ENCODE data around the gene FIBP.

DNA sequence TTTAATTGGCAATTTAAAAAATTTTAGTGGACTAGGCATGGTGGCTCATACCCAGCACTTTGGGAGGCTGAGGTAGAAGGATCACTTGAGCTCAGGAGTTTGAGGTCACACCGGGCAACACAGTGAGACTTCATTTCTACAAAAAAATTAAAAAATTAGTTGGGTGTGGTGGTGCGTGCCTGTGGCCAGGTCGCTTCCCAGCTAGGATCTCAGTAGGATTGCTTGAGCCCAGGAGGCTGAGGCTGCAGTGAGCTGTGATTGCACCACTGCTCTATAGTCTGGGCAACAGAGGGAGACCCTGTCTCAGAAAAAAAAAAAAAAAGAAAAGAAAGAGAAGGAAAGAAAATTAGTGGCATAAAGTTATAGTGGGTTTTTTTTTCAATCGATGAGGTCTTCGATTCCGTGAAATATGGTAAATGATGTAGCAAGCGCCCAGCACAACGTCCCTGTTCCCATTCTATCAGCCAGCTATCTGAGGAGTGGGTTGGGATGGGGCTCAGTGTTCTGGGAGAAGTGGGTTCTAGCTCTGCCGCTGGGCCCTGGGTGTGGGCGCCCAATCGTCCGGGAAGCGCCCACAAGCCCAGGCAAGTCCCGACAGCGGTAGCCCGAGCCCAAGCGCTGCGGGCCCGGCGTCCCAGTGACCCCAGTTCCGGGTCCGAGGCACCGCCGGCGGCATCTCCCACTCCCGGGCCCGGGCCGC lies 10.5 kb upstream of the FIBP start:
- TF ChIP-seq, protein P1, sequence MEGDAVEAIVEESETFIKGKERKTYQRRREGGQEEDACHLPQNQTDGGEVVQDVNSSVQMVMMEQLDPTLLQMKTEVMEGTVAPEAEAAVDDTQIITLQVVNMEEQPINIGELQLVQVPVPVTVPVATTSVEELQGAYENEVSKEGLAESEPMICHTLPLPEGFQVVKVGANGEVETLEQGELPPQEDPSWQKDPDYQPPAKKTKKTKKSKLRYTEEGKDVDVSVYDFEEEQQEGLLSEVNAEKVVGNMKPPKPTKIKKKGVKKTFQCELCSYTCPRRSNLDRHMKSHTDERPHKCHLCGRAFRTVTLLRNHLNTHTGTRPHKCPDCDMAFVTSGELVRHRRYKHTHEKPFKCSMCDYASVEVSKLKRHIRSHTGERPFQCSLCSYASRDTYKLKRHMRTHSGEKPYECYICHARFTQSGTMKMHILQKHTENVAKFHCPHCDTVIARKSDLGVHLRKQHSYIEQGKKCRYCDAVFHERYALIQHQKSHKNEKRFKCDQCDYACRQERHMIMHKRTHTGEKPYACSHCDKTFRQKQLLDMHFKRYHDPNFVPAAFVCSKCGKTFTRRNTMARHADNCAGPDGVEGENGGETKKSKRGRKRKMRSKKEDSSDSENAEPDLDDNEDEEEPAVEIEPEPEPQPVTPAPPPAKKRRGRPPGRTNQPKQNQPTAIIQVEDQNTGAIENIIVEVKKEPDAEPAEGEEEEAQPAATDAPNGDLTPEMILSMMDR (conservative IDR thresholded peaks at IDR 0.05) = no peak
- no peak for TF ChIP-seq EZH2 (IDR thresholded peaks at IDR 0.05; ENCODE audit: low read depth)

All from PC-9 (cell line).